NT2/D1 (cell line): ENCODE results near the gene LYSMD2.

ENCODE experiments used
- SUZ12 ChIP-seq: IDR thresholded peaks from 2 replicates; pipeline ENCODE4 v1.6.1; 2011; ENCODE audit not compliant: insufficient read length, insufficient read depth; ENCODE audit errors: extremely low read depth
- ZNF274 ChIP-seq: IDR thresholded peaks from 2 replicates; pipeline ENCODE4 v1.6.1; 2011; ENCODE audit warnings: mild to moderate bottlenecking, low read depth, low read length

DNA sequence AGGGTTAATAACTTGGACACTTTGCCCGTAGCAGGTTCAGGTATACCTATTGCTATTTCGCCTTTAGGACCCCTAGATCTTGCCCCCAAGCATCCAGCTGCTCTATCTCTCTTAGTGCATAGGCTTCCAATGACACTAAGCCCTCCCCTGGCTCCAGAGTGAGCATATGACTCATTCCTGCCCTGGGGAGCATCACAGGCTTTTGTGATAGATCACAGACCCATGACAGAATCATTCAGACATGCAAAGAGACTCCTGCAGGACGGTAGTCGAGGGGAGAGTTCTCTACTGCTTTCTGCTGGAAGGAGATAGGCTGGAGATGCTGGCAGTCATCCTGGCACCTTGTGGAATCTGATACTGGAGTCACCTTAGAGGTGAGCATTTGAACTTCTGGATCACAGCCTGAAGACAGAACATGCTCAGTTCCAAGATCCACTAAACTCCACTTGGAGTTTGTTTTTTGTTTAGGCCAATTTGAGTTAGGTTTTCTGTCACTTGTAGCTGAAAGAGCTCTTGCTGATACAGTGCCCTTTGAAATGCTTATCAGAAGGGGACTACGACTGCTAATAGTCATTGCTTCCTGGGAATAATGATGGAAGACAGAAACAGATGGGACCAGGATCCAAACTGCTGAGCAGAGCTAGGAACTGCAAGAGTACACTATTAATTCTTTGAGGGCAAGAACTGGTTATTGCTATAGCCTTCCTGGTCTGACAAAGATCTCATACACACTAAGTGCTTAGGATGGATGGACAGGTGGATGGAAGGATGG, 11.0 kb downstream of the LYSMD2 start:
- TF ChIP-seq SUZ12 (no peak), ZNF274 (no peak)
